K562 (cell line): ENCODE data around the gene CCDC15.

Experiments
- CGGBP1 ChIP-seq: fragments of 250-450 bp; sonication (Bioruptor Pico); IDR thresholded peaks from 2 replicates; pipeline ENCODE4 v1.9.0; 2021; ENCODE audit warnings: mild to moderate bottlenecking
- EZH2 ChIP-seq: IDR thresholded peaks from 2 replicates; pipeline ENCODE4 v1.6.1; 2012; ENCODE audit warnings: low read depth, mild to moderate bottlenecking, inconsistent platforms, low read length, borderline replicate concordance
- NFIC ChIP-seq: fragments of 450-650 bp; IDR thresholded peaks from 2 replicates; pipeline ENCODE4 v1.6.1; 2017; ENCODE audit warnings: mild to moderate bottlenecking, inconsistent platforms
- SRF ChIP-seq, 2 experiments: fragments of 250-450, 450-650 bp in 1 of 2; sonication (Bioruptor Pico) in 1 of 2; sonication (generic) in 1 of 2; formaldehyde crosslinking; IDR thresholded peaks; 2 replicates each; pipeline versions ENCODE4 v1.5.0 to v1.5.1; 2020 to 2022; ENCODE audit warnings: mild to moderate bottlenecking in 1 of 2, missing genetic modification reagents in 1 of 2
- ZBTB40 ChIP-seq, 2 experiments: fragments of 450-650 bp in 1 of 2; sonication (generic) in 1 of 2; formaldehyde crosslinking in 1 of 2; IDR thresholded peaks; 2 replicates each; pipeline versions ENCODE4 v1.7.1 to v1.9.0; 2016 to 2022; ENCODE audit warnings: inconsistent platforms in 1 of 2, mild to moderate bottlenecking in 1 of 2, missing genetic modification reagents in 1 of 2
- ZNF124 ChIP-seq: sonication (generic); formaldehyde crosslinking; IDR thresholded peaks from 2 replicates; pipeline ENCODE4 v1.8.1; 2022; ENCODE audit warnings: missing genetic modification reagents
- ZNF274 ChIP-seq: IDR thresholded peaks from 2 replicates; pipeline ENCODE4 v1.6.1; 2011; ENCODE audit warnings: low read depth, mild to moderate bottlenecking, low read length, moderate library complexity, borderline replicate concordance
- ZSCAN29 ChIP-seq: fragments of 450-650 bp; IDR thresholded peaks from 2 replicates; pipeline ENCODE4 v1.6.1; 2017
- TF ChIP-seq, protein P1 (sequence below): sonication (generic); formaldehyde crosslinking; IDR thresholded peaks from 2 replicates; pipeline ENCODE4 v1.8.1; 2023; ENCODE audit warnings: mild to moderate bottlenecking, missing genetic modification reagents
- TF ChIP-seq, protein P2 (sequence below), 3 experiments: IDR thresholded peaks in 2 of 3; conservative IDR thresholded peaks in 1 of 3; 2 replicates each; pipeline ENCODE4 v1.5.1; 2011 to 2012; ENCODE audit warnings: low read length in 3 of 3, mild to moderate bottlenecking in 3 of 3, control low read depth in 2 of 3, improper control_type of control experiment in 1 of 3, inconsistent platforms in 1 of 3, low read depth in 1 of 3, mixed read lengths in 1 of 3, moderate library complexity in 1 of 3; ENCODE audit not compliant: insufficient read depth in 2 of 3
- TF ChIP-seq, protein P3 (sequence below): fragments of 250-450 bp; sonication (Bioruptor Pico); IDR thresholded peaks from 2 replicates; pipeline ENCODE4 v1.5.1; 2021; ENCODE audit warnings: mild to moderate bottlenecking
- TF ChIP-seq, protein P4 (sequence below): sonication (generic); formaldehyde crosslinking; IDR thresholded peaks from 2 replicates; pipeline ENCODE4 v1.9.0; 2022; ENCODE audit warnings: mild to moderate bottlenecking, missing genetic modification reagents
- TF ChIP-seq, protein P5 (sequence below): fragments of 250-450 bp; sonication (Bioruptor Pico); IDR thresholded peaks from 2 replicates; pipeline ENCODE4 v1.5.0; 2021; ENCODE audit warnings: mild to moderate bottlenecking, moderate library complexity

GRCh38 chr11:124983674-124984511 lies 29.9 kb downstream of the CCDC15 start:
- TF ChIP-seq NFIC, result no peak
- TF ChIP-seq ZSCAN29, result no peak
- no peak for TF ChIP-seq CGGBP1 (CRISPR knock-in tag)
- TF ChIP-seq, protein P1, sequence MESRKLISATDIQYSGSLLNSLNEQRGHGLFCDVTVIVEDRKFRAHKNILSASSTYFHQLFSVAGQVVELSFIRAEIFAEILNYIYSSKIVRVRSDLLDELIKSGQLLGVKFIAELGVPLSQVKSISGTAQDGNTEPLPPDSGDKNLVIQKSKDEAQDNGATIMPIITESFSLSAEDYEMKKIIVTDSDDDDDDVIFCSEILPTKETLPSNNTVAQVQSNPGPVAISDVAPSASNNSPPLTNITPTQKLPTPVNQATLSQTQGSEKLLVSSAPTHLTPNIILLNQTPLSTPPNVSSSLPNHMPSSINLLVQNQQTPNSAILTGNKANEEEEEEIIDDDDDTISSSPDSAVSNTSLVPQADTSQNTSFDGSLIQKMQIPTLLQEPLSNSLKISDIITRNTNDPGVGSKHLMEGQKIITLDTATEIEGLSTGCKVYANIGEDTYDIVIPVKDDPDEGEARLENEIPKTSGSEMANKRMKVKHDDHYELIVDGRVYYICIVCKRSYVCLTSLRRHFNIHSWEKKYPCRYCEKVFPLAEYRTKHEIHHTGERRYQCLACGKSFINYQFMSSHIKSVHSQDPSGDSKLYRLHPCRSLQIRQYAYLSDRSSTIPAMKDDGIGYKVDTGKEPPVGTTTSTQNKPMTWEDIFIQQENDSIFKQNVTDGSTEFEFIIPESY (CRISPR knock-in tag), result no peak
- TF ChIP-seq, protein P2, sequence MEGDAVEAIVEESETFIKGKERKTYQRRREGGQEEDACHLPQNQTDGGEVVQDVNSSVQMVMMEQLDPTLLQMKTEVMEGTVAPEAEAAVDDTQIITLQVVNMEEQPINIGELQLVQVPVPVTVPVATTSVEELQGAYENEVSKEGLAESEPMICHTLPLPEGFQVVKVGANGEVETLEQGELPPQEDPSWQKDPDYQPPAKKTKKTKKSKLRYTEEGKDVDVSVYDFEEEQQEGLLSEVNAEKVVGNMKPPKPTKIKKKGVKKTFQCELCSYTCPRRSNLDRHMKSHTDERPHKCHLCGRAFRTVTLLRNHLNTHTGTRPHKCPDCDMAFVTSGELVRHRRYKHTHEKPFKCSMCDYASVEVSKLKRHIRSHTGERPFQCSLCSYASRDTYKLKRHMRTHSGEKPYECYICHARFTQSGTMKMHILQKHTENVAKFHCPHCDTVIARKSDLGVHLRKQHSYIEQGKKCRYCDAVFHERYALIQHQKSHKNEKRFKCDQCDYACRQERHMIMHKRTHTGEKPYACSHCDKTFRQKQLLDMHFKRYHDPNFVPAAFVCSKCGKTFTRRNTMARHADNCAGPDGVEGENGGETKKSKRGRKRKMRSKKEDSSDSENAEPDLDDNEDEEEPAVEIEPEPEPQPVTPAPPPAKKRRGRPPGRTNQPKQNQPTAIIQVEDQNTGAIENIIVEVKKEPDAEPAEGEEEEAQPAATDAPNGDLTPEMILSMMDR (IDR thresholded peaks at IDR 0.05 in 2 of 3, conservative IDR thresholded peaks at IDR 0.05 in 1 of 3; ENCODE audit: insufficient read depth in 2 of 3, low read depth in 1 of 3, low read length in 3 of 3), result no peak
- no peak for TF ChIP-seq SRF (CRISPR knock-in tag; IDR thresholded peaks at IDR 0.05)
- no peak for TF ChIP-seq ZBTB40 (IDR thresholded peaks at IDR 0.05)
- no peak for TF ChIP-seq ZBTB40 (CRISPR knock-in tag; IDR thresholded peaks at IDR 0.05)
- TF ChIP-seq, protein P3, sequence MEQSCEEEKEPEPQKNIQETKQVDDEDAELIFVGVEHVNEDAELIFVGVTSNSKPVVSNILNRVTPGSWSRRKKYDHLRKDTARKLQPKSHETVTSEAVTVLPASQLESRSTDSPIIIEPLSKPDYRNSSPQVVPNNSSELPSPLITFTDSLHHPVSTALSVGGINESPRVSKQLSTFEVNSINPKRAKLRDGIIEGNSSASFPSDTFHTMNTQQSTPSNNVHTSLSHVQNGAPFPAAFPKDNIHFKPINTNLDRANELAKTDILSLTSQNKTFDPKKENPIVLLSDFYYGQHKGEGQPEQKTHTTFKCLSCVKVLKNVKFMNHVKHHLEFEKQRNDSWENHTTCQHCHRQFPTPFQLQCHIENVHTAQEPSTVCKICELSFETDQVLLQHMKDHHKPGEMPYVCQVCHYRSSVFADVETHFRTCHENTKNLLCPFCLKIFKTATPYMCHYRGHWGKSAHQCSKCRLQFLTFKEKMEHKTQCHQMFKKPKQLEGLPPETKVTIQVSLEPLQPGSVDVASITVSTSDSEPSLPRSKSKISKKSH, result no peak
- TF ChIP-seq, protein P4, sequence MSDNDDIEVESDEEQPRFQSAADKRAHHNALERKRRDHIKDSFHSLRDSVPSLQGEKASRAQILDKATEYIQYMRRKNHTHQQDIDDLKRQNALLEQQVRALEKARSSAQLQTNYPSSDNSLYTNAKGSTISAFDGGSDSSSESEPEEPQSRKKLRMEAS (CRISPR knock-in tag), result no peak
- no peak for TF ChIP-seq ZNF274
- no peak for TF ChIP-seq EZH2
- TF ChIP-seq, protein P5, sequence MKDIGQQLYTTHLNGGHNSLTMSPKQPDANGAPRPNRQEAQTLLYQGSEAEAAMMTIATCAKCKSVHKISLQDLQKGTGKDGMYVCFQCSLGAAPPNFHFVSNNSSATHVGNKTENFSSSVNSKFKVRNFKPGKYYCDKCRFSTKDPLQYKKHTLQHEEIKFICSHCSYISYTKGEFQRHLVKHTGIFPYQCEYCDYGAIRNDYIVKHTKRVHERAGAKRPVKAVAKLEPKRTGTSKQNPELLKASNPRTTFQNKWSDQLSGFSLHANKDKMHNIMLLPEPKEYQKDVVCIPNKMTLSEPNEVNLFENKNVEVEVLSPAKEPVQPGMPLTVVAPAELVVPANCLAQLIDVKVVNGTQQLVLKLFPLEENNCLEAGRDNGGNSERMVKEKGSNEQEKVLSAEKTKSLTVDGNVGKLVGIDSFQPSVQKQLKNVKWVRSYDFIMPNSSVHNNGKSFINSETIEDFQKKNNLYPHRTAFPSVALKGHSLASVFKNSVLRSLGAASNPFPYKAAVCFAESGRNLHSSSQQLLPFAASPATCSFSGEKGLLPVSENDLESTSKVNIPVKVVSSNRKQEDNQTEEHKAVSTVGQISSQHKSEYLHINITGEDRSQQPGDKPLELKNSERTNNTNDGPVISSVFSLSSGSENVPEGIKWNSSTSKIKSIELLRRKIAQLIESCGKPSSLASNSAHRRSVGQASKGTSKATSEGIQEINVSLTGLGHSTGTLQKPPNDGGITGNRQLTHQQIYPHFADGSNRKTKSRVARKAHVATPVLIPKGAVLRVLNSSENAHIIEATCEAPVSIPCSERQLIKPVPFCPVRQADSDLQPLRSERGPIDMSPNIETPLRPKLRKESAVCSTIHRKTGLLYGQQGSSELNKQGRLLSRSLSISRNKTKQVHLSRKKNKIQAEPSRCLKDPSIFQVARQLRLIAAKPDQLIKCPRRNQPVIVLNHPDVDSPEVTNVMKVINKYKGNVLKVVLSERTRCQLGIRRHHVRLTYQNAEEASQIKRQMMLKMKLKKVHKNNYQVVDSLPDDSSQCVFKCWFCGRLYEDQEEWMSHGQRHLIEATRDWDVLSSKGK (CRISPR knock-in tag), result no peak
- no peak for TF ChIP-seq ZNF124
